NCI-H510A treated with DMSO at 0.1 percent for 48 hours (cell line): ENCODE measurements around the gene VPS35.

Source experiments
- DNase-seq: peaks from one replicate; lab custom pipeline; 2025; lab: John Stamatoyannopoulos, UW

VPS35 gene

GRCh38 chr16:46612121-46612520 is 76.9 kb downstream of the VPS35 start:
- no peak for DNase-seq

- DNase-seq, result peak; percentile 36
Observed at GRCh38 chr16:46607529-46607928, 81.4 kb downstream of the VPS35 start.

GRCh38 chr16:46606231-46606630 is 82.7 kb downstream of the VPS35 start:
- DNase-seq, result no peak
